SK-N-SH (cell line): Measurements from ENCODE around the gene CPS1.

ENCODE experiments used
- CHD2 ChIP-seq: fragments of 150-350 bp; IDR thresholded peaks from 2 replicates; pipeline ENCODE4 v1.6.1; 2018; ENCODE audit warnings: low read length; ENCODE audit not compliant: partially characterized antibody
- CTCF ChIP-seq: fragments of 200-600 bp; sonication (generic); IDR thresholded peaks from 2 replicates; pipeline ENCODE4 v1.6.1; 2017; ENCODE audit warnings: antibody characterized with exemption, mild to moderate bottlenecking, moderate library complexity
- EP300 ChIP-seq, 2 experiments: IDR thresholded peaks; 2 replicates each; pipeline versions ENCODE4 v1.4.0 to v1.6.1; 2012; ENCODE audit warnings: borderline replicate concordance in 1 of 2, low read depth in 1 of 2, low read length in 1 of 2
- EZH2phosphoT487 ChIP-seq: fragments of 200-600 bp; sonication (generic); IDR thresholded peaks from 2 replicates; pipeline ENCODE4 v1.6.1; 2017; ENCODE audit warnings: low read depth, mixed run types, mild to moderate bottlenecking, antibody characterized with exemption, moderate library complexity, borderline replicate concordance
- GABPA ChIP-seq: IDR thresholded peaks from 2 replicates; pipeline ENCODE4 v1.4.0; 2012; ENCODE audit warnings: low read depth, mild to moderate bottlenecking
- JUND ChIP-seq: IDR thresholded peaks from 2 replicates; pipeline ENCODE4 v1.4.0; 2012
- MEF2A ChIP-seq: IDR thresholded peaks from 2 replicates; pipeline ENCODE4 v1.4.0; 2012; ENCODE audit warnings: low read depth, borderline replicate concordance
- MXI1 ChIP-seq: IDR thresholded peaks from 2 replicates; pipeline ENCODE4 v1.6.1; 2012; ENCODE audit warnings: mild to moderate bottlenecking, low read depth, low read length, improper control_type of control experiment
- NFIC ChIP-seq: IDR thresholded peaks from 2 replicates; pipeline ENCODE4 v1.4.0; 2012; ENCODE audit warnings: borderline replicate concordance
- RXRA ChIP-seq: IDR thresholded peaks from 2 replicates; pipeline ENCODE4 v1.4.0; 2012; ENCODE audit warnings: low read depth, mild to moderate bottlenecking, borderline replicate concordance
- USF2 ChIP-seq: fragments of 150-350 bp; IDR thresholded peaks from 2 replicates; pipeline ENCODE4 v1.6.1; 2017; ENCODE audit warnings: antibody characterized with exemption, low read length, low read depth, borderline replicate concordance

DNA sequence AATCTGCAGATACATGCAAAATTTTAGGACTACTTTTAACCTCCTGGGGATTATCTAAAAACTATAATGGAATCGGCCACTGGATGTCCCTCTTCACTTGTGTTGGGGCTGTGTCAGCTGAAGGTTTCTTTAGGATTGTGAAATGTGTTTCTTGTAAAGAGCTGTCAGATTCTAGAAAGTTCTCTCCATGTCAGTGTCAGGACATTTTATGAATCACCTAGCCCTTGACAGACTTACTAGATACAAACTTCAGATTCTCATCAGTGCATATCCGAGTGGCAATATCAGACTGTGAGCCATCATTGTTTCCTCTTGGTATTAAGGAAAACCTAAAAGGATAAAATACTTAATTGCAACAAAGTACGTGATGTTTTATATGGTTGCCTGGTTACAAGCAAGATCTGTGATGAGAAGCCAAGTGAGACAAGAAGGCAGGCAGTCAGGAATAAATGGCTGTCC lies 107.3 kb downstream of the CPS1 start:
- TF ChIP-seq MXI1 = no peak
- no peak for TF ChIP-seq EZH2phosphoT487
- peak; percentile 38 for TF ChIP-seq CTCF
- TF ChIP-seq RXRA = no peak
- TF ChIP-seq NFIC = no peak
- no peak for TF ChIP-seq CHD2
- no peak; a peak in 1 of 4 replicates for TF ChIP-seq EP300 (IDR thresholded peaks at IDR 0.05; ENCODE audit: borderline replicate concordance in 1 of 2, low read depth in 1 of 2, low read length in 1 of 2)
- TF ChIP-seq JUND = no peak
- TF ChIP-seq GABPA = no peak
- no peak for TF ChIP-seq USF2
- TF ChIP-seq MEF2A = no peak
